ENCODE data around the gene BRICD5. TPM values are rescaled to one million over a fixed set of nuclear protein-coding genes. Genes with fewer than 3 reads are reported as not detected.

Gene BRICD5
- total and polyA plus RNA-seq, 7 donors = 1.8 to 21.3 (median 4.8) TPM; not detected in 2

DNA sequence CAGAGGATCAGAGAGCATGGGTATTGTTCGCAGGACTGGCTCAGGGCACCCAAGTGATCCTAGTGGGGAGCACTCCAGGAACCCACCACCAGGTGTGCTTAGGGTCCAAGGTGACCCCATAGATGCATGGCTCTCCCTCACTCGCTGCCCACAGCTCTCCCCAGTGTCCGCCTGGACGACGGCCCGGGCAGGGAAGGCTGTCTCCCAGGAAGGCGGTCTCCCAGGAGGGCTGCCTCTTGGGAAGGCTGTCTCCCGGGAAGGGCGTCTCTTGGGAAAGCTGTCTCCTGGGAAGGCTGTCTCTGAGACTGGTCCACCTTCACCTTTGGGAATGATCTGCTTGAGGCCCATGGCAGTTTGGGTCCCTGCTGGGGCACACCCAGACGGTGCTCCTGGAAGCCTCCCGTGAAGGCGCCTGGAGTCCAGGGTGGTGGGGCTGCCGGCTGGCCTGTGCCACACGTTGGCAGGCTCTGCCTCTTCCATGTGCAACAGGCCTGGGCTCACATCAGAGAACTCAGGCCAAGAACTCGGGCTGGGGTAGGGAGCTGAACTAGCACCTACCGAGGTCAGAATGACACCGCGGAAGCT, 35.7 kb upstream of the BRICD5 start:
- peaks cover 41 to 54% (median 48%) of the 10 kb centered on the region in 4 donors for H3K36me3 ChIP-seq
- intact Hi-C loops (cut with DNase I) = no loop called here
- H3K4me3 ChIP-seq = no peak overlapping the region

GRCh38 chr16:2244926-2245795, 34.5 kb upstream of the BRICD5 start:
- H3K27ac ChIP-seq = no peak overlapping the region
- H3K9me3 ChIP-seq = no peaks in the 10 kb centered on the region
- 95 to 96% methylated on average over 30 of the region's 30 CpGs for WGBS, 2 donors
- intact Hi-C loops (cut with DNase I) = no loop called here
- peaks cover 41 to 59% (median 50%) of the 10 kb centered on the region in 4 donors for H3K36me3 ChIP-seq
- H3K27me3 ChIP-seq = no peaks in the 10 kb centered on the region
- H3K4me1 ChIP-seq = peaks cover 0 to 13% (median 8%) of the 10 kb centered on the region in 4 donors
- TF ChIP-seq CTCF (IDR thresholded peaks at IDR 0.05) (no peak), EP300 (IDR thresholded peaks at IDR 0.05) (no peak), POLR2A (IDR thresholded peaks at IDR 0.05) (no peak), POLR2AphosphoS5 (IDR thresholded peaks at IDR 0.05) (no peak)
- no peak for DNase-seq
- no peak overlapping the region for H3K4me3 ChIP-seq

More for the DNA sequence above, 35.7 kb upstream of the BRICD5 start:
- Histone ChIP-seq H3K4me1 (peaks cover 0 to 20% (median 15%) of the 10 kb centered on the region in 4 donors), H3K9me3 (no peaks in the 10 kb centered on the region), H3K27ac (no peak overlapping the region), H3K27me3 (no peaks in the 10 kb centered on the region)
- TF ChIP-seq CTCF (IDR thresholded peaks at IDR 0.05) = no peak
- TF ChIP-seq EP300 (IDR thresholded peaks at IDR 0.05) = no peak
- no peak for TF ChIP-seq POLR2AphosphoS5 (IDR thresholded peaks at IDR 0.05)
- TF ChIP-seq POLR2A (IDR thresholded peaks at IDR 0.05) = no peak
- 93 to 94% methylated on average over 18 of the region's 18 CpGs for WGBS, 2 donors
- DNase-seq = no peak

DNA sequence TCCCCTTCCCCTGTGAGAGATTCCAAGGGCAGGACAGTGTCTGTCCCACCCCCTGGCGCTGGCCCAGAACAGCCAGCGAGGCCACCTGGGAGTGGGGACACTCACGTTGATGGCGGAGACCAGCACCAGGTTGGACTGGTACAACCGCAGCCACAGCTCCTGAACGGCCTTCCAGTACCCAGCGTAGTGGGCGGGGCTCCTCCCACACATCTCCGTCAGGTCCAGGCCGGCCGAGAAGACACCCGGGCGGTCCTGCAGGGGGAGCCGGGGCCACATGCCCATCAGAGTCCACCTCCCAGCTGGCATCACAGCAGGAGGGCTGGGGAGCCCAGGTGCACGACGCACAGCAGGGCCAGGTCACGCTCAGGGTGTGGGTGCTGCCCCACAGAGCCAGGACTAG, 33.6 kb upstream of the BRICD5 start:
- TF ChIP-seq CTCF (IDR thresholded peaks at IDR 0.05) (no peak), POLR2AphosphoS5 (IDR thresholded peaks at IDR 0.05) (no peak), EP300 (IDR thresholded peaks at IDR 0.05) (no peak), POLR2A (IDR thresholded peaks at IDR 0.05) (no peak)
- 83 to 87% methylated on average over 17 of the region's 17 CpGs for WGBS, 2 donors
- Histone ChIP-seq H3K36me3 (peaks cover 41 to 65% (median 50%) of the 10 kb centered on the region in 4 donors), H3K27ac (no peak overlapping the region), H3K4me3 (no peak overlapping the region), H3K9me3 (no peaks in the 10 kb centered on the region), H3K4me1 (peaks cover 0 to 8% (median 2%) of the 10 kb centered on the region in 4 donors), H3K27me3 (no peaks in the 10 kb centered on the region)
- intact Hi-C loops (cut with DNase I) = no loop called here
- no peak for DNase-seq

DNA sequence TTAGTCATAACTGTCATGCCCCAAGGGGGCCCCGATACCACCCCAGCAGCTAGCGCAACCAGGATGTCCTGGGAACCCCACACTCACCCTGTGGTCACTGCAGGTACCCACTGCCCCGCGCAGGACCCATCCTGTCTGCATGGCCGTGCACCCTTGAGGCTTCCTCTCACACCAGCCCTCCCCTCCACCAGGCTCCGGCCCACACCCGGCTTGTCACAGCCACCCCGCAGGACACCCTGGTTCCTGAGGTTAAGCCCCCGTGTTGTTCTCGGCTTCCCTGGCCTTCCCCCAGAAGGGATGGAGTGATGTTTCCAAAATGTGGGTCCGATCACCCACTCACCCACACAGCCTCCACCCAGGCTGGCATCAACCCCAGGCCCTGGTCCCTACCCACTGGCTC, 33.1 kb upstream of the BRICD5 start:
- intact Hi-C loops (cut with DNase I) = no loop called here
- Histone ChIP-seq H3K27ac (no peak overlapping the region), H3K36me3 (peaks cover 41 to 65% (median 50%) of the 10 kb centered on the region in 4 donors), H3K27me3 (no peaks in the 10 kb centered on the region), H3K9me3 (no peaks in the 10 kb centered on the region), H3K4me3 (no peak overlapping the region), H3K4me1 (peaks cover 0 to 2% (median 0%) of the 10 kb centered on the region in 4 donors)
- no peak for DNase-seq
- TF ChIP-seq POLR2AphosphoS5 (IDR thresholded peaks at IDR 0.05) = no peak
- TF ChIP-seq EP300 (IDR thresholded peaks at IDR 0.05) = no peak
- TF ChIP-seq CTCF (IDR thresholded peaks at IDR 0.05) = no peak
- no peak for TF ChIP-seq POLR2A (IDR thresholded peaks at IDR 0.05)
- WGBS, 2 donors = 96% methylated on average over 11 of the region's 11 CpGs

Data from sigmoid colon (tissue), 7 donors.